AG20443 (cell line): Measurements from ENCODE around the gene MRPL21.
"Not testable (repeated sequence)": the region's sequence is repeated elsewhere in the genome, so short reads cannot be mapped to it uniquely, and the experiment has no call there.

Experiments used
- DNase-seq: peaks from one replicate; pipeline ENCODE4 v3.0.0; 2012; ENCODE audit warnings: low spot score, mixed read lengths

MRPL21 gene

GRCh38 chr11:68867066-68867465, 36.6 kb downstream of the MRPL21 start:
- DNase-seq = no peak

GRCh38 chr11:68865241-68865640, 38.4 kb downstream of the MRPL21 start:
- DNase-seq = no peak

GRCh38 chr11:68863553-68864265, 39.9 kb downstream of the MRPL21 start:
- no peak for DNase-seq

GRCh38 chr11:68862421-68862820, 41.2 kb downstream of the MRPL21 start:
- no peak for DNase-seq

- DNase-seq = no peak
These were observed 44.5 kb downstream of the MRPL21 start for GRCh38 chr11:68859123-68859522.

GRCh38 chr11:68857037-68857586, 46.5 kb downstream of the MRPL21 start:
- no peak for DNase-seq

- DNase-seq = not testable (repeated sequence)
These were observed 47.1 kb downstream of the MRPL21 start for GRCh38 chr11:68856425-68857030.

- peak; percentile 95 for DNase-seq
These were observed 48.2 kb downstream of the MRPL21 start for GRCh38 chr11:68855205-68855981.

- DNase-seq = no peak
These were observed 49.2 kb downstream of the MRPL21 start for GRCh38 chr11:68854273-68854958.

- DNase-seq = no peak
These were observed 51.0 kb downstream of the MRPL21 start for GRCh38 chr11:68852628-68853027.

GRCh38 chr11:68848429-68848828, 55.2 kb downstream of the MRPL21 start:
- no peak for DNase-seq

- DNase-seq = no peak
These were observed 56.2 kb downstream of the MRPL21 start for GRCh38 chr11:68847395-68847794.

GRCh38 chr11:68845351-68846002, 58.2 kb downstream of the MRPL21 start:
- DNase-seq = no peak

GRCh38 chr11:68844801-68845200, 58.8 kb downstream of the MRPL21 start:
- no peak for DNase-seq

GRCh38 chr11:68844376-68844775, 59.3 kb downstream of the MRPL21 start:
- DNase-seq = no peak

- DNase-seq = no peak
These were observed 59.8 kb downstream of the MRPL21 start for GRCh38 chr11:68843703-68844312.

- DNase-seq = peak; percentile 61
These were observed 60.5 kb downstream of the MRPL21 start for GRCh38 chr11:68843052-68843561.

GRCh38 chr11:68842427-68843051, 61.1 kb downstream of the MRPL21 start:
- DNase-seq = no peak

GRCh38 chr11:68841718-68842426, 61.8 kb downstream of the MRPL21 start, which contains the start of gene CPT1A:
Gene CPT1A (minus strand): TSS chr11:68841916. CDS start chr11:68815474, 26,442 bp downstream.
- peak; percentile 94 for DNase-seq
